ENCODE measurements around the gene MDH1.
"Not testable (repeated sequence)": the region's sequence is repeated elsewhere in the genome, so short reads cannot be mapped to it uniquely, and the experiment has no call there.

The MDH1 gene

GRCh38 chr2:63588385-63589147 is at the start of gene MDH1, which contains the start of gene WDPCP:
TSS of gene MDH1 (plus strand) at chr2:63588963. CDS start at chr2:63589044, 81 bp downstream.
TSS of gene WDPCP (minus strand) at chr2:63588477. CDS start at chr2:63588271, 206 bp downstream.
- in situ Hi-C loops (cut with HindIII; ENCODE audit: low sequenced_read_pairs) = no loop called here

DNA sequence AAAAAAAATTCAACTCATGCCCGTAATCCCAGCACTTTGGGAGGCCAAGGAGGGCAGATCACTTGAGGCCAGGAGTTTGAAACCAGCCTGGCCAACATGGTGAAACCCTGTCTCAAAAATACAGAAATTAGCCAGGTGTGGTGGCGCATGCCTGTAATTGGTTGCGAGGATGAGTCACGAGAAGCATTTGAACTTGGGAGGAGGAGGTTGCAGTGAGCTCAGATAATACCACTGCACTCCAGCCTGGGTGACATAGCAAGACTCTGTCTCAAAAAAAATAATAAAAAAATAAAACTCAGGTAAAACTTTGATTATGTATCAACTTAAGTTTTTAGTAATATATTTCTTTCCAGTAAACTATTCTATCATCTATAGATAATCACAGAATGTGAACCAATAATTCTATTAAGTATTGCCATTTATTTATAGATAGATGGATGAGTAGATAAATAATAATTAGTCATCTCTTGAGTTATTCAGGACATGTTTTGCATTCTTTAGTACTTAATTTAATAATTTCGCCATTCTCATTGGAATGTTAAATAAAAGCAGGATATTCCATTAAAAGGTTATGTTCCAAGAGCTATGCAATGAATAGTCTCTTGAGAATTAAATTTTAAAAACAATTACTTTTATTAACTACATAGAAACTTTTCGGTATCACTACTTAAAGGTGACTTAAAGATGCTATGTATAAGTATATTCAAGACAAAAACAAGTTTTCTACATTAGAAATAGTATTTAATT is 49.2 kb upstream of the MDH1 start:
- in situ Hi-C loops (cut with HindIII; ENCODE audit: low sequenced_read_pairs) = no loop called here

GRCh38 chr2:63544017-63544627 is 44.6 kb upstream of the MDH1 start:
- in situ Hi-C loops (cut with HindIII; ENCODE audit: low sequenced_read_pairs) = no loop called here

GRCh38 chr2:63545023-63545422 is 43.7 kb upstream of the MDH1 start:
- in situ Hi-C loops (cut with HindIII; ENCODE audit: low sequenced_read_pairs) = no loop called here

DNA sequence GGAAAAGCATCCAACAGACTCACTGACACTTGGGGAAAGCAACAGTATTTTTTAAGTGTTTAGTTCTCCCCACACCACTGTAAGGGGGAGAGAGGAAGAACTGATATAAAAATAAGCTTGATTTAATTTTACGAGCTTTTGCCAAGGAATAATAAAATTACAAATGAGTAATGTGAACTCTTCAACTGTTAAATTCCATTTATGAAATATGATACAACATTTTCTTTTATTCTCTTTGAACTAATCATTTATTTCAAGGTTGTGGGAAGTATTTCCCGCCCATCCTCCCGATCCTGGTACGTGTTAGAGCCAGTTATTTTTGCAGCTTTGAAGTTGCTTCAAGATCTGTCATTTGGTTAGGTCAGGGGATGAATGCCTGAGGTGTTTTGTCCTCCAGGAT is 35.7 kb upstream of the MDH1 start:
- in situ Hi-C loops (cut with HindIII; ENCODE audit: low sequenced_read_pairs) = no loop called here

DNA sequence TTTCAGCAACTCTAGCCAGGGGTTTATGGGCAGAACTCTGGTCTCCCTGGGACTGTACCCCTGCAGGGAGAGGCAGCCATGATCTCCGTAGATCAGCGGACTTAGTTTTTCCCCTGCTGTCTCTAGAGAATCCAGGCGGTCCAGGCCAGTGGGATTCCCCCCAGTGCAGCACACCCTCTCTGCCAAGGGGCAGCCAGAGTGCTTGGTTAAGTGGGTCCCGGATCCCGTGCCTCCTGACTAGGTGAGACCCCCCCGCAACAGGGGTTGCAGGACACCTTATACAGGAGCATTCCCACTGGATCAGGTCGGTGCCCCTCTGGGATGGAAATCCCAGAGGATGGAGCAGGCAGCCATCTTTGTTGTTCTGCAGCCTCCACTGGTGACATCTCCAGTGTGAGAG is 33.5 kb upstream of the MDH1 start:
- in situ Hi-C loops (cut with HindIII; ENCODE audit: low sequenced_read_pairs) = no loop called here

DNA sequence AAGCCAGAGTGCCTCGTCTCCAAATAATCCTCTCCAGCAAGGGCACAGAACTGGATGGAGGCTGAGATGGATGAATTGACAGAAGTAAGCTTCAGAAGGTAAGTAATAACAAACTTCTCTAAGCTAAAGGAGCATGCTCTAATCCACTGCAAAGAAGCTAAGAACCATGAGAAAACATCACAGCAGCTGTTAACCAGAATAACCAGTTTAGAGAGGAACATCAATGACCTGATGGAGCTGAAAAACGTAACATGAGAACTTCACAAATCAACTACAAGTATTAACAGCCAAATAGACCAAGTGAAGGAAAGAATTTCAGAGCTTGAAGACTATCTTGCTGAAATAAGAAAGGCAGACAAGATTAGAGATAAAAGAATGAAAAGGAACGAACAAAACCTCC is 32.8 kb upstream of the MDH1 start:
- in situ Hi-C loops (cut with HindIII; ENCODE audit: low sequenced_read_pairs) = no loop called here

DNA sequence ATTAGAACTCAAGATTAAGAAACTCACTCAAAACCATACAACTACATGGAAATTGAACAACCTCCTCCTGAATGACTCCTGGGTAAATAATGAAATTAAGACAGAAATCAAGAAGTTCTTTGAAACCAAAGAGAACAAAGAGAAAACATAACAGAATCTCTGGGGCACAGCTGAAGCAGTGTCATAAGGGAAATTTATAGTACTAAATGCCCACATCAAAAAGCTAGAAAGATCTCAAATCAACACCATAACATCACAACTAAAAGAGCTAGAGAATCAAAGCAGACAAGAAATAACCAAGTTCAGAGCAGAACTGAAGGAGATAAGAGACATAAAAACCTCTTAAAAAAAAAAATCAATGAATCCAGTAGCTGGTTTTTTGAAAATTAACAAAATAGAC is 30.9 kb upstream of the MDH1 start:
- in situ Hi-C loops (cut with HindIII; ENCODE audit: low sequenced_read_pairs) = not testable (repeated sequence)

GRCh38 chr2:63558922-63559321 is 29.8 kb upstream of the MDH1 start:
- in situ Hi-C loops (cut with HindIII; ENCODE audit: low sequenced_read_pairs) = not testable (repeated sequence)

- in situ Hi-C loops (cut with HindIII; ENCODE audit: low sequenced_read_pairs) = no loop called here
Observed at GRCh38 chr2:63562751-63563150, 26.0 kb upstream of the MDH1 start.

- in situ Hi-C loops (cut with HindIII; ENCODE audit: low sequenced_read_pairs) = no loop called here
Observed at GRCh38 chr2:63569740-63570139, 19.0 kb upstream of the MDH1 start.

DNA sequence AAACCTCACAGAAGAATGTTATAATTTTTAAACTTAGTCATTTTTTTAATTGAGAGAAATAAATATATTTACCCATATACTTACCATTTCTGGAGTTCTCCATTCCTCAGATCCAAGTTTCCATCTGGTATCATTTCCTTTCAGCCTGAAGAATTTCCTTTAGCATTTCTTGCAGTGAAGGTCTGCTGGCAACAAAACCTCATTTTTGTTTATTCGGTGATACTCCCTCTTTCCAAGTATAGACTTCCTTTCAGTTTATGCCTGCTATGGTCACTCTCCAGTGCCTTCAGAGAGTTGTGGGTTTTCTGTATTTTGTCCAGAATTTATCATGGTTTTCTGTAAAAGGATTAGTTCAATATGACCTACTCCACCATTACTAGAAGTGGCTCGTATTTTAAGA is 17.5 kb upstream of the MDH1 start:
- in situ Hi-C loops (cut with HindIII; ENCODE audit: low sequenced_read_pairs) = no loop called here

GRCh38 chr2:63572001-63572400 is 16.8 kb upstream of the MDH1 start:
- in situ Hi-C loops (cut with HindIII; ENCODE audit: low sequenced_read_pairs) = no loop called here

- in situ Hi-C loops (cut with HindIII; ENCODE audit: low sequenced_read_pairs) = not testable (repeated sequence)
Observed at GRCh38 chr2:63573026-63573425, 15.7 kb upstream of the MDH1 start.

DNA sequence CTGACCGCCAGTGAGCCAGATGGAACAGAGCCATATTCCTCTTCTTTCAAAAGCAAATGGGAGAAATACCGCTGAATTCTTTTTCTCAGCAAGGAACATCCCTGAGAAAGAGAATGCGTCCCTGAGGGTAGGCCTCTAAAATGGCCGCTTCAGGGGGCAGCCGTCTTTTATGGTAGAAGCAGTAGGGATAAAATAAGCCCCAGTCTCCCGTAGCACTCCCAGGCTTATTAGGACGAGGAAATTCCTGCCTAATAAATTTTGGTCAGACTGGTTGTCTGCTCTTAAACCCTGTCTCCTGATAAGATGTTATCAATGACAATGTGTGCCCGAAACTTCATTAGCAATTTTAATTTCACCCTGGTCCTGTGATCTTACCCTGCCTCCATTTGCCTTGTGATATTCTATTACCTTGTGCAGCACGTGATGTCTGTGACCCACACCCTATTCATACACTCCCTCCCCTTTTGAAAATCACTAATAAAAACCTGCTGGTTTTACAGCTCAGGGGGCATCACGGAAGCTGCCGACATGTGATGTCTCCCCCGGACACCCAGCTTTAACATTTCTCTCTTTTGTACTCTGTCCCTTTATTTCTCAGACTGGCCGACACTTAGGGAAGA is 14.9 kb upstream of the MDH1 start:
- in situ Hi-C loops (cut with HindIII; ENCODE audit: low sequenced_read_pairs) = not testable (repeated sequence)

- in situ Hi-C loops (cut with HindIII; ENCODE audit: low sequenced_read_pairs) = no loop called here
Observed at GRCh38 chr2:63576546-63576945, 12.2 kb upstream of the MDH1 start.

DNA sequence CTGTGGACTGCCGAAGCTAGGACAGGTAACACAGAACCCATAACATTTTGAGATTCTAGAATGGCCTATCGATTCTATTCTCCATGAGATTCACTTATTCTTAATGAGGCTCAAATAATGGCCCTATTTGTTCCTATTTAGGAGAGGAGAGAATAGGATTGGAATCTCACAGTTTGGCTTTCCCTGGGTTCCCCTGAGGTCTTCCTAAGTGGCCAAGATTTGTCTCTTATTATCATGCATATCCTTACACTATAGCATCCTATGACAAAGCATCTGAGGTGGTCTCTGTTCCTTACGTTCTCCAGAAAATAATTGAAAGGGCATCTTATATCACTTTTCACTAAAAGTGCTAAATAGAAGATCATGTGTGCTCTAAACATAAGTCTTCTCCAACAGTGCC is 10.0 kb upstream of the MDH1 start:
- in situ Hi-C loops (cut with HindIII; ENCODE audit: low sequenced_read_pairs) = no loop called here

DNA sequence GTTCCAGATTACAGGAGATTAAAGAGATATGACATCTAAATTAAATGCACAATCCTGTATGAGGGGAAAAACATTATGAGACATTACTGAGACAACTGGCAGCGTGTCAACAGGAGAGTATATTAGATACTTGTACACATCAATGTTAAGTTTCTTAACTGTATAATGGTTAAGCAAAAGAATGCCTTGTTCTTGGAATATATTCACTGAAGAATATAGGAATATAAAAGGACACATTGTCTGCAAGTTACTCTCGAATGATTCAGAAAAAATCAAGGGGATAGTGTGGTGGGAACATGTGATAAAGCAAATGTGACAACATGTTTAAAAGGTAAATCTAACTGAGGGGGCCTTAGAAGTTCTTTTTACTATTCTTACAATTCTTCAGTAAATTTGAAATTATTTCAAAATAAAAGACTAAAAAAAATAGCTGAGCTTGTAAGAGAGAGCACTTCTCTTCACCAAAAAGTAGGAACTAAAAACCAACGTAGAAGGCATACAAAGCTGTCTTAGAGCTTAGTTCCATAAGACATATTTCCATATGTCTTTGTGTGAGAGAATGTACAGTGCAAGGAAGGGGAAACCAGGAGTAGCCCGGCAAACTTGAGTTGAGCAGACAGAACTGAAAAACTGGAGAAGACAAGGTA is 8.0 kb upstream of the MDH1 start:
- in situ Hi-C loops (cut with HindIII; ENCODE audit: low sequenced_read_pairs) = no loop called here

GRCh38 chr2:63581298-63581961 is 7.3 kb upstream of the MDH1 start:
- in situ Hi-C loops (cut with HindIII; ENCODE audit: low sequenced_read_pairs) = no loop called here

GRCh38 chr2:63582873-63583272 is 5.9 kb upstream of the MDH1 start:
- in situ Hi-C loops (cut with HindIII; ENCODE audit: low sequenced_read_pairs) = no loop called here

Measured in DLD1 (cell line).